Hepatic stellate cell (primary cell): ENCODE data around the gene MYH9.
A peak's percentile ranks its signal among the peaks of the same experiment; 100 is the strongest.

Source experiments
- DNase-seq: peaks from one replicate; pipeline ENCODE4 v3.0.0; 2011; ENCODE audit warnings: low spot score

The MYH9 gene

DNA sequence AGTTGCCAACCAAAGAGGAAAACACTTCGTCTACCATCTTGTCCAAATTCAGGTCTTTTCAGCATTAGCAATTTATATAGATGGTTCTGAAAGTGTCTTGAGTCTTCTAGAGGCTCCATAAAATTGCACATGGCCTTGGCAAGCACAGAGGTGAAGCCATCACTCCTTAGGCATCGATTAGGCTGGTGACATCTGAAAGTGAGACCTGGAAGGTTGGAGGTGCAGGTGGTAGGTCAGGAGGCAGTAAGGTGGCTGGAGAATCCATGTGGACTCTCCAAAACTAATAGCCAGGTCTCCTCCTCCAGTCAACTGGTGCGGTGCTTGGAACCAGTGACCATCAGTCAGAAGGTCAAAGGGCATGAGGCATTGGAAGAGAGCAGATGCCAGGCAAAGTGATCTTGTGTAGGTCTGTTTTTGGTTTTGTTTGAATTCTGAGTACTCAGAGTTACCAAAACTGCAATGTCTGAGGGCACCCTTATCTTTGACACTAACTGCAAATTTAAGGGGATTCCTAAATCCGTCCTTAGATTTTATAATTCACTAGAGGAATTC is 141.9 kb downstream of the MYH9 start:
- no peak for DNase-seq

DNA sequence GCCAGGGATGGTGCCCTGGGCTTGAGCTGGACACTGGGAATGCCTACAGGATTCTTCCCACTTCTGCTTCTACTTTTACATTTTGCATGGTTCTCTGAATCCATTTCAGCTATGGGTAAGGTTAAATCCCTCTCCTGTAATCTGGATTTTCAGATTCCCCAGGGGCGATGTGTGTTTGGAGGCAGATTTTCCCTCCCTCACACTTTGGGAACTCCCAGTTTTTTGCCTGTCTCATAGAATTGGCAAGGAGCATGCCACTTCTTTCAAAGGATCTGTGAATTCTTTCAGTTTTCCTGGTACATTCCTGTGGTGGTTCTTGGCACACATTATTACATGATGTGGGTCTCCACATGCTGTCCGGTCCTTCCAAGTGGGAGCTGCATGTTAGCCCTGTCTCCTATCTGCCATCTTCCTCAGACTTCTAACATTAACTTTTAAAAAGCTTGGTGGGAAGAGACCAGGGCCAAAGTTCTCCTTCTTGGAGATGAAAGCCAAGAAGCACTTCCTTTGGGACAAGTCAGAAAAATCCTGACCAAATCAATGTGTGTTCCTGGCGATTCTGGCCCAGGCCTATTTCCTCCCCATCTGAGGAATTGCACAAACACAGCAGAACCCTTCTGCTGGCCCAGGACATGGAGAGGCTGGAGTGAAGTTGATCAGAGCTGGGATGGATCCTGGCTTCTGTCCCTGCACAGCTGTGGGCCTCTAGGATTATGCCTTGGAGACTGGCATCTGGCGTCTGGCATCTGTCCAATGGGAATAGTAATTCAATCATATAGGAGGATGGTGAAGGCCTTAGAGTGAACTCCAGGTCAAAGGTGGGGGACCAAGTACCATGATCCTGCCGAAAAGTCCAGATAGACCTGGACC is 143.0 kb downstream of the MYH9 start:
- no peak for DNase-seq

DNA sequence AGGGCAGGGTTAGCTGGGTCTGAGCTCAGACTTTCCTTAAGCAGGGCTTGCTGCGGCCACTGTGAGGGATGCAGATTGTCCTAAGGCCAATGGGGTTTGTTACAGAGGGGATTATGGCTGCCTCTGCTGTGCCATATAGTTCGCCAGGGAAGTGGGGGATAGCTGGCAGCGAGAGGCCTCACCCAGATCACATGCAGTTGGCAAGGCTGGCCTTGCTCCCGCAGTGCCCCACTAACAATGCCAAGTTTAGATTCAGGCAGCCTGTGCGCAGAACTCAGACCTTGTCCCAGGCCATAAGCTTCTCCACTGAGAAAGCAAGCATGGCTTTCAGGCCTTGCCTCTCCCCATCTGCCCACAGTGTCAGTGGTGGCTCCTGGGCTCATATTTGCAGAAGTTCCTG is 143.8 kb downstream of the MYH9 start:
- no peak for DNase-seq

DNA sequence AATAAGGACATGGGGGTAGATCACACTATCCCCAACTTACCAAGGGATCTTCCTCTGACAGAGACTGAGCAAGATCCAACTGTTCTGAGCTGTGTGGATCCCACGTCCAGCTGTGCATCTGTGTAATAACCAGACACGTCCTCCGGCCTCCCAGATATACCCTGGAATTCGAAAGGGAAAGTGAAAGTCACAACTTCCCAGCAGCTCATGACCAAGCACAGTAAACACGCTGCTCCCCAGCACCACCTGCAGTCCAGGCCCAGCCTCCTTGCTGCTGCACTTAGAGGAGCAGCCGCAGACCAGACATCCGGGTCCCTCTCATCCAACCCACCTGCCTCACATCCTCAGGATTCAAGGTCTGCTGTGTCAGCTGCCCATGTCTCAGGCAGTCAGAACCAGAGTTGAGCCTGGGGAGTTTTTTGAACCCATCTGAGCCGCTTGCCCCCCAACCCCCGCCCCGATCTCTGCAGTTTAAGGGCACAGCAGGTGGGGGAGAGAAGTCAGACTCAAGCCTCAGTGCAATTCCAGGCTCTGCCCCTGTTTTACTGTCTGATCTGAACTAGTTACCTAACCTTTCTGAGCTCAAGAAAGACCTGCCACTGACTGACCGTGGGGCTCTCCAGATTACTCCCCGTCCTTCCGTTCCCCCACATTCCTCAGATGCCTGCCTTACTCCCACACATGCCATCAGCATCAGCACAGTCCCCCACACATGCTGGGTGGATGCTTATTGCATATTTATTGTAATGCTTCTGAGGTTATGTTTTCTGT is 148.2 kb downstream of the MYH9 start, which contains the start of gene APOL2:
Gene APOL2, minus strand, starts transcription at position 127 of the 771 bp plus-strand sequence. CDS start 6,365 bp downstream, outside the sequence.
- DNase-seq: peak; percentile 89

DNA sequence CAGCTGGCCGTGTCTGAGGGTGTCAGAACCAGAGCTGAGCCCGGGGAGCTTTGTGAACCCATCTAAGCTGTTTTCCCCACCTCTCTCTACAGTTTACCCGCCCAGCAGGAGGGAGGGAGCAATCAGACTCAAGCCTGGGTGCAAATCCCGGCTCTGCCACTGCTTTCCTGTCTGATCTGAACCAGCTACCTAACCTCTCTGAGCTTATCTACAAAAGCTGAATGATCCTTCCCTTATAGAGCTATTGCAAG is 148.7 kb downstream of the MYH9 start:
- no peak for DNase-seq

DNA sequence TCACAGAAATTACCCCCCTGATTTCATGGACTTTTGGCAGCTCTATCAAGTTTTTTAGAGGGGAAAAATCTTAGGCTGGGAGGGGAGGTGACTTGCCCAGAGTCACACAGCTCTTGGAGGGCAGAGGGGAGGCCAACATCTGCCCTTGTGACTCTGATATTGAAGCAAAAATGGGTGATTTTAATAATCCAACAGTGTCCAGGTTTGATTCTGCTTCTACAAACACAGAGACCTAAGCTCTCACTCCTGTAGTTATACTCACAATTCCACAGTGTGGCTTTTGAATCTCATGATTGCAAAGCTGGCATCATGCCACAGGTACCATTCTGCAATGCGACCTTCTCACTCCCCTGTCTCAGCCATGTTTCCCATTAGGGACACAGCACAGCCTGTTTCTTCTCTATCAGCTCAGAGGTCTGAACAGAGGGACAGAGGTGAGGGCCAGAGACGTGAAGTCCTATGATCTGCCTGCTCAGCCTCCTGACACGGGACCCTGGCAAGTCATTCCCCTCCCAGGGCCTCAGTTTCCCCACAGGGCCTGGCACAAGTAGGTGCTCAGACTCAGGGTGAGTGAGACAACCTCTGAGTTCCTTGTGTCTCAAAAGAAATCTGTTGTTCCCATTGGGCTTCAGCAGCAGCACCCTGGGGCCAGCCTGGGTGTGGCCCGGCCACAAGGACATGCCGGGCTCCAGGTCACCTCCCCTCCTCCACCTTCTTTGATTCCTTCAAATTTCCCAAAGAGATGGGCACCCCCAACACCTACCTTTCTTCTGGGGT is 149.2 kb downstream of the MYH9 start:
- no peak for DNase-seq

DNA sequence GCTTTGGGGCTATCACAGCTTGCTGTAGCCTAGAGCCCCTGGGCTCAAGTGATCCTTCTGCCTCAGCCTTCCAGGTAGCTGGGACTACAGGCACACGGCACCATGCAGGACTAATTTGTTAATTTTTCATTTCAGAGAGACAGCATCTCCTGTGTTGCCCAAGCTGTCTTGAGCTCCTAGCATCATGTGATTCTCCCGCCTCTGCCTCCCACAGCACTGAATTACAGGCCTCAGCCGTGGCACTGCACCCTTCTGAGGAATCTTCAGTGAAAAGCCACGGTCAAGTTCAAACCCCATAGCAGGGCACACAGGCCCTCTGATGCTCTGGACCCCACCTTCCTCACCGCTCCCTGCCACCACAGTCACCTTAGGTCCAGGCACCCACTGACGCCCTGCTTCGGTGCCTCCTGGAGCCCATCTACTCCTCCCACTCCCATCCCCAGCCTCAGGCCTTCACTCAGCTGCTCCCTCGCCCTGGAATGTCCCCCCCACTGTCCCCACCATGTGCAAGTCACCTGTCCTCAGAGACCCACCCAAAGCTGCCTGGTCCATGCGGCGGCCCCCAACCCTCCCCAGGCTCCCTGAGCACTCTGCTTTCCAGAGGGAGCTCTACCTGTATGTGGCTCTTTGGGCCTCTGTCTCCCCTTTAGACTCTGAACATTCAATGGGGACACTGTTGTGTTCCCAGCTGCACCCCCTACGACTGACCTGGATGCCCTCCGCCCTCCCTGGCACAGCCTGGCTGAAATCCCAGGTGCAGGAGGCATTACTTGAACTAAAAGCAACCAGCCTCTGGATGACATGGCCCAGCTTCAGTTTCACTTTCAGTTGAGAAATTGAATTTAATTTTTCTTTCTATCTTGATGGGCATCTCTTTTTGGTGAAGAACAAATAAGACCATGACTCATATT is 150.1 kb downstream of the MYH9 start:
- no peak for DNase-seq

DNA sequence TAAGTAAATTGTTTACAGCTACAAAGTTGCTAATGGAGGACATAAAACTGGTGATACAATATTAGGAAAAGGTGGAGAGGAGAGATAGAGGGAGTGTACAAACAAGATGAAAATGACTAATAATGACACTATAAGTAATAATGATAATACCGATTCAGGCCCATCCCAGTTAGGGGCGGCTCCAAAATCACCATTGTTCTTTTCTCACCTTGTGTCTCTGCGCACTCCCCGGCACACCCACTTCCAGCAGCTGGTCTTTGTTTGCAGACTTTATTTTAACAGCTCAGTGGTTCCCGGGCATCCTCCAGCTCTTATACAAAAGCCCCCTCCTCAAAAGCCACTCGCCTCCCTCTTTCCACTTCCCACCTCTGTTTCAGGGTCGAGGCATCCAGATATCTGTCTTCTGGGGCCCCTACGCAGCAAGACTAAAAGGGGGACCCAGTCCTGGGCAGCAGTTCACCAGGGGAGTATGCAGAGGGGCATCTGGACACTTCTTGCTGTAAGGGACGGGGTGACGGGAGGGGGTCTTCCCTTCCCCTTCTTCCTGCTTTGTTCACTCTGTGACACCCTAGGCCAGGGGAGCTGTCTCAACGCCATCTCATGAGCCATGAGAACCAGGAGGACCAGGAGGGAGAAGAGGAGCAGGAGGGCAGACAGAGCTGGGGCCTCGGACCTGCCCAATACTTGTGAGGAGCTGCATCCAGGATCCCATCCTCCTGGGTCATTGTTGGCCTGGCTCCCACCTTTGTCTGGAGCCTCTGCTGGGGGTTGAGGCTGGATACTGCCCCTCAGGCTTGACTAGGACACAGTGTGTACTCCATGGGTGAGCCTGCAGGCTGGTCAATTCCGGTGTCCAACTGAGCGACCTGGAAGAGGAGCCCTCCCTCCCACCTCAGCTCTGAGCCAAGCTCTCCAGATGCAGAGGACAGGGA is 151.1 kb downstream of the MYH9 start:
- DNase-seq: no peak

DNA sequence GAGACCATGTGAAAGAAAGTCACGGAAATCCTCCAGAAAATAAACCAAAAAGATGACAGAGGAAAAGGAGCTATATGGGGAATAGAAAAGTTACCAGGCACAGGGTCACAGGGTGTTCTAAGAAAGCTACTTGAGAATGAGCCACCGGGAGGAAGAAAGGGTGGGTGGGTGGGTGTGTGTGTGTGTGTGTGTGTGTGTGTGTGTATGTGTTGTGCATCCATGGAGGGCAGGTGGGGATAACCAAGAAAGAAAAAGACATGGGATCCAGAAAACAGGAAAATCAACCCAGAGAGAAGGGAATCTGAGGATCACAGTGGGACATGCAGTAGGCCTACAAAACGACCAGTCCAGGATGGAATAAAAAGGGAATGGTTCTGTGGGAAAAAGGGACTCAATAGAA is 152.2 kb downstream of the MYH9 start:
- DNase-seq: no peak

DNA sequence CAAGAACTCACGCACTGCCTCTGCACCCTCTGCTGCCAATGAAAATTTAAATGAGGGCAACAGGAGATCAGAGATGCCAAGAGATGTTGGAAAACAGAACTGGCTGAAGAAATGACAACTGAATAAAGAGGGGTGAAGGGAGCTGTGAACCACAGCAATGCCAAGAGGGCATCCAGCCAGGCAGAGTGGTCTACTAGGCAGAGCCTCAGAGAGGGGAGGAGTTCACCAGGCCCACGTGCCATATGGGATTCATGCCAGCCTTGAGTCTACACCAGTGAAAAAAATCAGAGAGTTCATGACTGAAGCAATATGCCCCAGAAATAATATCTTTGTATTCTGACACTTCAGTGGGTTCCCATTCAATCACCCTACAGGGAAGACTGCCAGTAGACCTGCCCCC is 152.8 kb downstream of the MYH9 start:
- no peak for DNase-seq

DNA sequence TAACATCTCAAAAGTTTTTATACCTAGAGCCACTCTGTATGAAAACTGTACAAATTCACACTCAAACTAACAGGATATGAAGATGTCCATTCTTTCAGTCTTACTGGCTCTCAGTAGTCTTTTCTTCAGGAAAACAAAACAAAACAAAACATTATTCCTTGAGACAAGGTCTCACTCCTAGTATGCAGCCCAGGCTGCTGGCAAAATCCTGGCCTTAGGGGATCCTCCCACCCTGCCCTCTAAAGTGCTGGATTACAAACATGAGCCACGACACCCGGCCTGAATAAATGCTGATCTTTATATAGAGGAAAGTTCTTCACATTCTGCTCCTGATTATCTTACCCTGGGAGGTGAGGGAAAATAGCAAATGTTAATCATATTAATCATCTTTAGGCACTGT is 153.6 kb downstream of the MYH9 start:
- DNase-seq: no peak

DNA sequence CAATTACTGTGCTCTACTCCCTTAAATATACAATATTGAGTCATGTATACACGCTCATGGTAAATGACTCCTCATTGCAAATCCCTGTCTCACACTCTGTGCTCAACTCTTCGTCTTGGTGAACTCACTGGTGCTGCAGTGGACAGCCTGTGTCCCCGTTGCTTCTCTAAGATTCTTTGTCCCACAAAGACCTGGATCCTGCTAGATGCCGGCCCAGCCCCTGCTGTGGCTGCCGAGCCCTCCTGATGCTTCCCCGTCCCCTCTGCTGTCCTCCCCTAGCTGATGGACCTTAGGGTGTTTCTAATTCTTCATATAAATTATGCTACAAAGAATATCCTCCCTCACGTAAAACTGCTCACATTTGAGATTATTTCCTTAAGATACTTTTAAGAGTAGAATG is 154.0 kb downstream of the MYH9 start:
- no peak for DNase-seq

DNA sequence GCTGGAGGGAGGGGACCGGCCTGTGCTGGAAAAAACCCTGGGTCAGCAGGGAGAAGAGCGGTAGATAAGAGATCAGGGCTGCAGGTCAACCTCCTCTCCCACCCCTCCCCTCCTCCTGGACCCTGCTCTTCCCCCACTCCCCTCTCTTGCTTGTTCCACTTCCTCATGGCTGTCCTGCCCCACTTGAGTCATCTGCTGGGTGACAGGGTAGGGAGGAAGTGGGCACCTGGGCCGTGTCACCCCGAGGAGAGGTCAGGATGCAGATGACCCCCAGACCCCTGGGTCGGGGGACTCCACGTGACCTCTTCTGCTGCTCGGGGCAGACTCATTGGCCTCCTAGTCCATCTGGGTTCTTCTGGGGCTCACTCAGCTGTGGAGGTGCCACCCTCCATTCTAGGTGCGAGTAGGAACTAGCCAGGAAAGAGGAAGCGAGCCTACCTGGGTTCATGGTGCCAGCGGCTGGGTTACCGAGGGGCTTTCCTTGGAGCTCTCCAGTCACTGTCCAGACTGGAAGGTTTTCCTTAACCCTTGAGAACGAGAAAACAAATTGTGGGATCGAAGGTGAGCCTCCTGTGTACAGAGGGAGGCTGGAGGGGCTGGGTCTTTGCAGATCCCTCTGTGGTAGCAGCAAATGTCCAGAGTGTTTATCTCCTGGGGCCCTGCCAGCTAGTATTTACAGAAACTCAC is 154.9 kb downstream of the MYH9 start:
- no peak for DNase-seq
